Embryonic facial prominence (tissue), 1 donor: ENCODE measurements around the gene CEACAM8.
"Not testable (repeated sequence)": the region's sequence is repeated elsewhere in the genome, so short reads cannot be mapped to it uniquely, and the experiment has no call there.

Source experiments
- DNase-seq: peaks from one replicate; pipeline ENCODE4 v3.0.0-alpha.2; 2016; ENCODE audit errors: extremely low spot score

CEACAM8 gene

GRCh38 chr19:42544146-42544545 is 50.6 kb downstream of the CEACAM8 start:
- DNase-seq: no peak

- no peak for DNase-seq
These were observed 51.9 kb downstream of the CEACAM8 start for GRCh38 chr19:42542791-42543190.

- DNase-seq: no peak
These were observed 54.6 kb downstream of the CEACAM8 start for GRCh38 chr19:42540071-42540553.

GRCh38 chr19:42538841-42539709 is 55.6 kb downstream of the CEACAM8 start:
- DNase-seq: no peak

- DNase-seq: not testable (repeated sequence)
These were observed 59.4 kb downstream of the CEACAM8 start for GRCh38 chr19:42535276-42535675.

- DNase-seq: no peak
These were observed 60.3 kb downstream of the CEACAM8 start for GRCh38 chr19:42534391-42534790.

- DNase-seq: no peak
These were observed 61.8 kb downstream of the CEACAM8 start for GRCh38 chr19:42532891-42533290.

GRCh38 chr19:42531313-42531712 is 63.4 kb downstream of the CEACAM8 start:
- DNase-seq: no peak
